Measurements from ENCODE around the gene MRPS27.

Gene MRPS27

DNA sequence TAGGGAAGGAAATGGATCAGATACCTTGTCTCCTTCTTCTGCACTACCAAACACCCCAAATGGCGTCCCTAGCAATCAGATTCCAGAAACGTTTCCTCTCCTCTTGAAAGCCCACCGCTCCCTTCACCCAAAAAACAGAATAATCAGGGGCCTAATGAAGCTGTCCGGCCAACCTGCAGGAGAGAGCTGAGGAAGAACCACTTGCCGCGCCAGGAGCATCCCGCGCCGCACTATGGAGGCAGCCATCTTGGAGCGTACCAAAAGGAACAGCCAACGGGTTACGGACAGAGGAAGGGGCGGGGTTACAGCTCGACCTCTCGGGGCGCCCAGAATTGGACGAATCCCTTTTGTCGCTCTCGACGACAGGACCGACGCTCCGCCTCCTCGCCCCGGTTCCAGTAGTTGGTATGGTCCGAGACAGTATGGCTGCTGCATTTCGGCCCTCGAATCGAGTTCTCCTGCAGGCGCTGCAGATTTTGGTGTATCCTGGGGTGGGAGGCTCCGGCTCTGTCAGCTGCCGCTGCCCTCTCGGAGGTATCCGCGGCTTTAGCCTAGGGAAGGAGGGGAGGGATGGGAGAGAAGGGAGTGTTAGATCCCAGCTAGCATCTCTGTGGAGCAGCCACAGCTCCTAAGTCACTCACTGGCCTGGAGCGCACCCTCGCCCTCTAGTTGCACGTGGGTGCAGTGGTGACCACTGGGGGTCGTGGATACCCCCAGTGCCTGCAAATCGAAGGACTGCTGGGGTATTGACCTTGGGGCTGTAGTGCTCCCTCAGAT is at the start of gene MRPS27, which contains the start of gene PTCD2:
Gene MRPS27, minus strand, starts transcription at position 265 of the 777 bp plus-strand sequence. Its CDS starts 19 bp downstream, at position 246.
Gene PTCD2, plus strand, starts transcription at position 398 of the 777 bp plus-strand sequence. Its CDS starts 10 bp downstream, at position 408.
- DNase-seq = peak; percentile 90

DNA sequence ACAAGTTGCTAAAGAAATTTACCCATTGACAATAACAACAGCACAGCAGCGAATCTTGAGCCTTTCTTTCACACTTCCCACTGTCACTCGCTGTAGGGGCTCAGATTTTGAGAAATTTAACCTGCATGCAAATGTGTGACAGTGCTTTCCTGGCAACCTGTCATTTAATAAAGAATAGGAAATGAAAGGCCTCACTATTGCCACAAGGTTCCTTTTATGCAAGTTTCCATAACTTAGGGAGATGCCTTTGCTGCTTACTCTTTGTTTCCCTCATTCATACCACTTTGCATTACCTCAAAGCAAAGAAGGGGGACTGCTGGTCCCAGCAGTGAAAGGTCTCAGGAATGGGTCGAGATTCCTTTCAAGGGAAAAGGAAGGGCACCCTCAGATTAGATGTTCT is 49.7 kb upstream of the MRPS27 start:
- DNase-seq = no peak

DNA sequence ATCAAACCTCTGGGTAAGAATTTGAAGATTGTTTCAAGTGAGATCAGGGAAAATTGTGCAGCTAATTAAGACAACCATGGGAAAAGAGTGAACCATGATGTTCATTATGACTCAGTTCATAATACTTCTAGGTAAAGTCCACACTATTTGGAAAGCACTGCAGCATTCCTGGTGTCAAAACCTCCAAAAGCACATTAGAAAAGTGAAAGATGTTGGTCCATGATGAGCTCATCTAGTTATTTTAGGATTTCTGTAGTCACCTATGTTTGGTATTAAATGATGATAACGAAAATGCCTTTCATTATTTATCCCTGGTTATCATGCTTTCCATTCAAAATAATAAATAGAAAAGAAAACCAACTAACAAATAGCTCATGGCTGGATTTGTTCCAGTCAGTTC is 49.3 kb upstream of the MRPS27 start:
- DNase-seq = no peak

DNA sequence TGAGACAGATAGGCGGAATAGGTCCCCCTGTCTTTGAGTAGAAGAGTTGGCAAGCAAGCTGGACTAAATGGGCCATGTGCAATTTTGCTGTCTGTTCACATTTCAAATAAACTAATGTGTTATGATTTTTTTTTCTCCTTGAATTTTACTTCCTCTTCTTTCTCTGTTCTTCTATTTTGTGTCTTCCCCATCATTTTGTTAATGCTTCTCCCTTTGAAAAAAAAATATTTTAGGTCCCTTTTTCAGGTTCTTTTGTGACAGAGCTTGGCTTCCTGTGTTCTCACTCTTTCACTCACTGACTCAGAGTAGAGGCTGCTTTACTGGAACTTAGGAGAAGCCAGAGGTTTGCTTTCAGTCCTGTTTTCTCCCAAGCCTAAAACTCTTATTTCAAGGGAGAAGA is 48.2 kb upstream of the MRPS27 start:
- no peak for DNase-seq

DNA sequence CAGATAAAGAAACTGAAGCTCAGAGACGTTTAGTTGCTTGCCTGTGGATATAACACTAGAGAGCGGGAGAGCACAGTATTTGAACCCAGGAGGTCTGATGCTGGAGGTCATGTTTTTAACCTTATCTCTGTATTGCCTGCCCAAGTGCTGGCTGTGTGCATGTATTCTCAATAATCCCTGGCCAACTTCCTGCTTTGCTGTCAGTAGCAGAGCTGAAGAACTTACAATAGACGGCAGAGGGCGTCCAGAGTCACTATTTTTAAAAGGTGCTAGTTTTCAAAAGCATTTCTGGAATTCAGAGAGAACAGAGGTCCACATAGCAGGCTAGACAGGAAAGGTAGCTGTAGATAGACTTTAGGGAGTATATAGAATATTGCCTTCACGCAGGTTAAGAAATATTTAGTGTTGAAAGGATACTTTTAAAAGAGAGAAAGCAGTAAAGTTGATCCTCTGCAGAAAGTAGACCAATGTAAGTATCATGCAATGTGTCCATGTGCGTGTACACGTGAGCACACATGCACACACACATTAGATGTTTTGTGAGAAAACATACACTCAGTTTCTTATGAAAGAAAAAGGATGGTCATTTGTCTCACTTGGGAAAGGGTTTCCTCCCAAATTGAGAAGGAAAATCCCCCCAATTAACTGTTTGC is 46.4 kb upstream of the MRPS27 start:
- DNase-seq = peak; percentile 72

DNA sequence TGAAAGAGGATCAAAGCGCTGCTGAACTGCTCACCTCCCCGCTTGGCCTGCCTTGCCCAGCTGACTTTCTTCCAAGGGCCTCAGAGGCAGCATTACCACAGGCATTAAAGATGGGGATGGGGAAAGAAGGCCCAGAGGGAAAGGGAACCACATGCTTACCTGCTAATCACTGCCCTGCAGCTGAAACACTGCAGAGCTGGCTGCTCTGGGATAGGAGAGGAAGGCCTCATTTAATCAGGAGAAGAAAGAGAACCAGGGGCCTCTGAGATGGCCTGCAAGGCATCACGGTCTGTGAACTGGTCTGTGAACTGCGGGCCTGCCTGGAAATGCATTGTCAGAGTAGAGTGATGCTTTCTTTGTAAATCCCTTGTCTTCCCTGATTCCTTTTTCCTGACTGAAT is 44.9 kb upstream of the MRPS27 start:
- no peak for DNase-seq

DNA sequence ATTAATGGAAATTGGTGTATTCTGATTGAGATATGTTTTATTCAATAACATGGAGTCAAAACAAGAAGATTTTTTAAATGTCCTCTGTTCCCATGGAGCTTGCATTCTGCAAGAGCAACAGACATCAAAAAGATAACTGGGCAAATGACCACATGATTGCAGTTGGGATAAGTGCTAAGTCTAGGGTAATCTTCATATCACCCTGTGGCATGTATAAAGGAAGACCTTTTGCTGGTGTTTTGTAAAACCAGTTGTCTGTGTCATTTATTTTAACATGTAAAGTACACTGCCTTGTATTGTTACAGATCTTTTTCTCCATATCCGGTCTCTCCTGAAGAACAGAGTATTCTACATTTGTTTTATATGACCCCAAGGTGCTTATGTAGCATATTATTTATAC is 44.1 kb upstream of the MRPS27 start:
- DNase-seq = no peak

DNA sequence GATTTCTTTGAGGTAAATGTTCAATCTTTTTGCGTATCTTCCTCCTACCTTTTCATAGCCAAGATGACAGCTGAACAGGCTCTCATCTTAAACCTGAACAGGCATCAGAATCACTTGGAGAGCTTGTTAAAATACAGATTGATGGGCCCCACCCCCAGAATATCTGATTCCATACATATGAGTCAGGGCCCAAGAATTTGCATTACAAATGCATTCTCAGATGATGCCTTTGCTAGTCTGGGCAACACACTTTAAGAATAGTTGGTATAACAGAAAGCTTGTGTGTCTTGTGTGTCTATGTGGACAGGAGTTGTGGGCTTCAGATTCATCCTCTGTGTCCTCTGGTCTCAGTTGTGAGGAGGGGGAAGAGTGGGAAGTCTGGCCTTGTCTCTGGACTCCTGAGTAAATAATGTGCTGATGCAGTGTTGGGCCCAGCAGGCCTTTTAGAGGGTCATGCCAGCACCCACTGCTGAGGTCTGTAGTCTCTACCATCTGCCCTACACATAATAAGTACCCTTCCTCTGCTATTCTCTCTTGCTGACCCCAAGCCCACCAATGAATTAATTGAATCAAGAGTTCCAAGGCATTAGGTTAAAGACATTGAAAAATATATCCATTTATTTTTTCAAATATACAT is 43.2 kb upstream of the MRPS27 start:
- DNase-seq = no peak

DNA sequence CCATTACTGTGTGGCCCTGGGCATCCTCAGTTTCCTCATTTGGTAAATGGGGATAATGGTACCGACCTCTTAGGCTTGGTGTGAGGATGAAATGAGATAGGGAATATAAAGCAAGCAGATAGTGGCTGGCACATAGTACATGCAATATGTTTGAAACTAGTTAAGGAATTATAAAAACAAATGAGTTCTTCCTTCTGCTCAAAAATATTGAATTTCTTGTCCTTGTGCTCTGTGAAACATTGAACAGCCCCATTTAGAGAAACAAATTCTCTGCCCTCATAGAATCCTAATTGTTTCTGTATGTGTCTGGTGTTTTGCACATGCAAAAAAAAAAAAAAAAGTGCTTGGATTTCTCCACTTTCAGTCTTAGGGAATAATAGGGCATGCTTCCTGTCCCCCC is 39.8 kb upstream of the MRPS27 start:
- no peak for DNase-seq

DNA sequence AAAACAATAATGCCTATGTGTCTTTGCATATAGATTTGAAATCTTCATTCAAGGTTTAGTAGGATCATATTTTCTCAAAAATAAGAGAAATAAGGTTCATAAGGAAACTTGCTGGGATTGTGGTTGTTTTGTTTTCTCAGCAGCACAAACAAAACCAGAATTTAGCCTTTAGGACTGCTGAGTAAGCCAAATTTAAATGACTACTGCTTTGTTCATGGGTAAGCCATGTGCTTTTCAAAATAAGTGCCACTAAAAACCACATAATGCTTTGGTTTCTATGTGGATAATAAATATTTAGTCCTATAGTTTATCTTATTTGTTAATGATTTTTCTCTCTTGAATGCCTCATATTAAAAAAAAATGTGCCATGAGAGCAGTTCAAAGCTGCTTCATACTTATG is 38.9 kb upstream of the MRPS27 start:
- no peak for DNase-seq

DNA sequence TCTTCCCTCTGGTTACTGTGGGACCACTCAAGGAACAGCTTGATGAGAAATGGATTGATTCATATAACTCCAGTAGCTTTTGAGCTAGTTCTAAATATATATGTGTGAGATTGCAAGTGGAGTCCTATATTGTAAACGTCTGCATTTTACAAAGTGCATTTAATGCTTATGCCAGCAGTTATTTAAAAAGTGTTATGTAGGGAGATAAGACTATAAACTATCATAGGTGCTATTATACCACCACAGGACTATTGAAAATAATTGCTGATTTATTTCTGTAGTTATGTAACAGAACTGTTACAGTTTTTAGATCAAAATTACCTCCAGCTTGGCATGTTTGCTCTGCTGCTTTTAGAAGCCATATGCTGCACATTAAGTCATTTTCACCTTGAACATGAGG is 36.3 kb upstream of the MRPS27 start:
- no peak for DNase-seq

DNA sequence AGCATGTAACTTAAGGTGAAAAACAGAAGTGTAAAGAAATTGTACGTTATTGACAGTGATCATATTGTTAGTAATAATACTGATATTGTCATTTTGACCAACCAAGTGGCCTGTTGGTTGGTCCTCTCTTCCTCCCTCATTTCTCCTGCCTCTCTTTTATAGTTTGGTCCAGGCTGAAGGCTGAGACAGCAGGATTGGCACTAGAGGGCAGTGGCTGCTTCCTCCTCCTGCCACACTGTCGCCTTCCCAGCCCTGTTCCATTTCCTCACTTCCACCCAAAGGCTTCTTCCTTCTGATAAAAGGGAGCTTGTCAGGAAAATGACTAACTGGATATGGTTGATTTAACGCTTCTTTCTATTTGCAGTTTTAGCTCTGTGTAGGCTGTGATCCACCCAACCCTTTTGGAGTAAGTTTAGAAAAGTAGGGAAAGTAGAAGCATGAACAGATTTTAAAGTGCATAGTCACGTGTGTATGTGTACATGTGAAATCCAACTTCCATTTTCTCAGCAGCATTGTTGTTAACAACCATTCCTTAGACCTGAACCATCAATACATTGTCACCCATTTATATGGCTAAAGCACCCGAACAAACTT is 35.8 kb upstream of the MRPS27 start:
- no peak for DNase-seq

DNA sequence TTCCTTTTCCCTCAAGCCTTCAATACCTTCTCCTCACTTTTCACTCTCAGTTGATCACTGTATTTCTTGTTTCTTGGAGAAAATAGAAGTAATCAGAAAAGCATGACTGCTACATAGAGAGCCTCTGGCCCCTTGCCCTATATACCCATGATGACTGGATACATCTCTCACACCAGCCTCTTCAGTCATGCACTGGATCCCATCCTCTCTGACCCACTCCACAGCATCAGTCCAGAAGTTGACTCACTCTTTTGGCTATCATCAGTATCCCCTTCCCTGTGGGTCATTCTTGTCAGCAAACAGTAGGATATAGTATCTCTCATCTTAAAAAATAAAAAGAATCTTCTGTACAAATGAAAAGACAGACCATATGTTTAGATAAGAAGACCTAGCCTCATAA is 33.0 kb upstream of the MRPS27 start:
- DNase-seq = no peak

DNA sequence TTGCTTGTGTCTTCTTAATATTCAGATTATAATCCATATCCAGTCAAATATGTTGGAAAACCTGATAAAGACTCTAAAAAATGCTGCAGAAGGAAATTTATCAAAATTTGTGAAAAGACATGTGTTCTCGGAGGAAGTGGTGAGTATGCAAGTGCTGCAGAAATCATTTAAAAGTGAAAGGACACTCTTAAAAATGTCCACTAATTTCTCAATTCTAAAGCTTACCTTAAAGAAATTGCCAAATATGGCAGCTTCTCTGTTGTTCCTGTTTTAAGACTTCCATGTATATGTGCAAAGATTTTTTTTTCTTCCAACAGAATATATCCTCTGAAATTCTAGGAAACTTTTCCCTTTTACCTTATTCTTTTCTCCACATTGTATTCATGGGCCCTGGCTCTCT is 32.6 kb upstream of the MRPS27 start:
- no peak for DNase-seq

DNA sequence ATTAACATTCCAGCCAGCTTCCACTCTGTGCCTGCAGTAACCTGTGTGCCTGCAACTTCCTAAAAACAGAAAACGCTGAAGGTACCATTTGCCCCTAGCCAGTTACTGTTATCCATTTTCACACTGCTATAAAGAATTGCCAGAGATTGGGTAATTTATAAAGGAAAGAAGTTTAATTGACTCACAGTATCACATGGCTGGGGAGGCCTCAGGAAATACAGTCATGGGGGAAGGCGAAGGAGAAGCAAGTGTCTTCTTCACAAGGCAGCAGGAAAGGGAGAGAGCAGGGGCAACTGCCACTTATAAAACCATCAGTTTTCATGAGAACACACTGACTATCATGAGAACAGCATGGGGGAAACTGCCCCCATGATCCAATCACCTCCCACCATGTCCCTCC is 31.3 kb upstream of the MRPS27 start:
- DNase-seq = no peak

DNA sequence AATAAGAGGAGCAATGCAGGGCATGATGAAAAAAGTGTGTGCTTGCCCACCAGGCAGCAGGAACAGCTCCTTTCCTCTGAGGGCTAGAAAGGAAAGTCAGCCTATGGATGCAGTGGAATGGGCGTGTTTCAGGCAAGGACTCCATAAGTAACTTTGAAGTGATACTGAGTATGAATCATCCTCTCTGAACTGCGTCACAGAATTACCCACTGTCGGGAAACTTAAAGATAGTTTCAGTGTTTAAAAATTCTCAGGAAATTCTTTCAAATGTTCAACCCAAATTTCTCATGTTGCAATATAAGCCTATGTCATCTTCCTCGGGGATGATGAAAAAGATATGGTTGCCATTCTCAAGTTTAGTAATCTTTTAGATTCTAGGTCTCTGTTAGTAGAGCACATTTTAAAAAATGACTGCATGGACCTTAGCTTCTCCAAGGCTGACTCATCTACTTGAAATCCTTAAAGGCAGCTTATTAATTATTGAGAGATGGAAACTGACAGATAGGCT is 27.8 kb upstream of the MRPS27 start:
- no peak for DNase-seq

DNA sequence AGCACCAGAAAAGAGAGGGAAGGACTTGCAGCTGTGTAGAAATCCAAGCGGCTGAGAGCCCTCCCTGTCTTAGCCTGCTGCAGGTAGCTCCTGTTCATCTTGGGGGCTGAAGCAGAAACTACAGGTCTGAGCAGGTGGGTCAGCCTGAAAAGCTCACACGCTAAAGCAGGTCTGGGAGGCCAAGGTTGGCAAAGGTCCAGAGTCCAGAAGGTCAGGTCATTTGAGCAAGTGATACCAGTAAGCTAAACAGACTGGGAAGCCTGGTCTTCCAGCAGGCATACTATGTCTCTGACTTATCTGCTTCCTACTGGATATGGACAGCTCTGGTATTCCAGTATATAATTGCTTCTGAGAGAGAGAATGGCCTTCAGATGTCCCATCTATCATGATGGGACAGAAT is 26.4 kb upstream of the MRPS27 start:
- DNase-seq = no peak

DNA sequence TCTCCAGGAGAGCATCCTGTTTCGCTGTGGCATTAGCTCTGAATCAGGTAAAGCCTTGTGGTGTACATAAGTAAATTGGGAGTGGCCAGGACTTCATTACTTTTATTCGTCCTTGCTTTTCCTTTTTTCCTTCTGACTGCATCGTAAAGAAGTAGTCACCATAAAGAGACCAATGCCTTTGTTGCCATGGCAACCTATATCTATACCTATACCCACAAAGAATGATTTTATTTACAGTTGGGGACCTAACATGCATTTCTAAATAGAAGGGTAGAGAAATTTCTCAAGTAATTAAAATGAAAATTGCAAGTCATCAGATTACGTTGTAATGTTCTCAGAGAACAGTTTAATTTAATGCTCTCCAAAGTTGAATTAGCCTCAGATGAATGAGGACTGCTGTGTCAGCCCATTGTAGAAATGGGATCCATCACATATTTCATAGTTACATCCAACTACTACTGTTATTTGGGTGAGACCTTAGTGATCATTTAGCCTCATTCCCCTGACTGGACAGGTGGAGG is 18.7 kb upstream of the MRPS27 start:
- no peak for DNase-seq

DNA sequence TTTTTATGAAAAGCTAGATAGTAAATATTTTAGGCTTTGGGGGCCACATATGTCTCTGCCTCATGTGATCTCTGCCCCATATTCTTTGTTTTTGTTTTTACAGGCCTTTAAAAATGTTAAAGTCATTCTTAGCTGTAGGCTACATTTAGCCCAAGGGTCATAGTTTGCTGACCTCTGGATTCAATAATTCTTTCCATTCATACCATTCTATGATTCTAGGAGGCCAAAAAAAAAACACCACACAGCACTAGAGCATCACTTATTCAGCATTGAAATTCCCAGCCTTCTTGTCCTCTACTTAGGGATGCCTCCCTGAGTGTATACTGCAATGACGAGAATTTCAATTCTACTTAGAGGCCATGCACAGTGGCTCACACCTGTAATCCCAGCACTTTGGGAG is 17.1 kb upstream of the MRPS27 start:
- no peak for DNase-seq

DNA sequence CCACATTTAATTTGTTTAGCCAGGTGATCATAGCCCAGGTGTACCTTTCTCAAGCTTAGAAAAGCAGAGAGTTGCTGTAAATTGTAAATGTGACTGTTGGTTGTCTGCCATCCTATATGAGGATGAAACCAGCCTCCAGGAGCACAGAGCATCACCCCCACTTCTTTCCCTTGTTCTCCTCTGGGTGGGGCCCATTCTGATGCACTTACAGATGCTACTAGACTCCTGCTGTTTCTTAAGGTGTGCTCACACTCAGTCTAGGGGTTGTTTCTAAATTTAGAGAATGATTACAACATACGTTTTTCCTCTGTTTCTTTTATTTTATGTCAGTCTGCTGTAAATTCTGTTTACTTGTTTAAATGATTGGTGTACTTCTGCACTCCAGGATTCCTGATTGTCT is 10.7 kb upstream of the MRPS27 start:
- no peak for DNase-seq

DNA sequence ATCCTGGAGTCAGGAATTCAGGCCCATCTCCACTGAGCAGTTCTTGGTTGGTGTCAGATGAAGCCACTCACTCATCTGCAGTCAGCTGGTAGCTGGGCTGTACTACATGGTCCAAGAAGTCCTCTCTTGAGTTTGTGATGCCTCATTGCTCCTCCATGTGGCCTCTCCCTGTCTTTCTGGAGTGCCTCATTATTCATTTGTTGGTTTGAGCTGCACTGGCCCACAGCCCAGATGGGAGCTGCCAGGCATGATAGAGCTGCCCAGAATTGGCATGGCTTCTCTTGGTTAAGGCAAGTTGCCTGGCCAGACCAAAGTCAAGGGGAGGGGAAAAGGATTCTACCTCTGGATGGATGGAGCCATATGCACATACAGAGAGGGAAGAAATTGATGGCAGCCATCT is 8.1 kb upstream of the MRPS27 start:
- peak; percentile 95 for DNase-seq

DNA sequence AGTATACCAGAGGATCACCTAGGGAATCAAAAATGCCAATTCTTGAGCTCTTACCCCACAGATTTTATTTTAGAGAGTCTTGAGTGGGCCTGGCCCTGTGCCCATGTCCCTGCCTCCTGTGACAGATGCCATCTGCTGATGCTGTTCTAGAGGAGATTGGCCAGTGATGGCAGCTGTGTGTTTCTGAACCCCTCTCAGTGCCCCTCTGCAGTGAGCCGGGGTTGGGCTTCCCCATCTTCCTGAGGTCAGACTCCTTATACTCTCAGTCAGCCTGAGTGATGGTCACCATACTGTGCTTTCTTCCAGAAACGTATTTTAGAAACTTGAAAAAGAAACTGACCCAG is 6.2 kb upstream of the MRPS27 start:
- DNase-seq = peak; percentile 66

DNA sequence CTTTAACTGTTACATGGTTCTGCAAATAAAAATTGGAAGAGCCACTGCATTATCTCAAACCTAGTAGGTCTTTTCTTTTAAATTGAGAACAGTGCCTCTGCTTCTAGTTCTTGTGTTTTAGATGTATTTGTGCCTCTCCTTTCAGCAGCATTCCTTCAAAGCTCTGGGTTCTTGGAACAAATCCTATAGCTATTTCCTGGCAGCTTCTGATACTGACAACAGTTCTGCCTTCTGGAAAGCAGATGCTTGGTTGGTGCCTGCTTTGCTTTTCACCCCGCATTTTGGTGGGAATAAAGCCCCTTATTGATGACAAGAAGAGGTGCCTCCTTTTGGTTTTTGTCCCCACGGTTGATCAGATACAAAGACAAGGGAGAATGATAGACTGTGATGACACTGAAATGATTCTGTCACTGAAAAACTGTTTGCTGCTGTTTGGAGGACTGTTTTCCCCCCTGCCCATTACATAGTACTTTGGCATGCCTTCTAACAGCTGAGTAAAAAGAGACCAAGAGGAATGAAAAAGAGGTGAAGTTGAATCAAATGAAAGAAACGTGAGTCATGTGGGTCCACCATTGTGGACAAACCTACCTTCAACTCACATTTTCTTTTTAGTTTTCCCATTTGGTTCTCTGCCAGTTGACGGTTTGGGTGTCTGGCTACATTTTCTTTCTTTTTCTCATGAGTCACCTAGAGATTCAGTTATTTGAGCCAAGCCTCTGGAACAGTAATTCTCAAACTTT is 5.7 kb upstream of the MRPS27 start:
- peak; percentile 48 for DNase-seq

All from NCI-H1694 (cell line).